Gastrocnemius medialis (tissue), 4 donors: ENCODE results near the gene MRPL20.

Source experiments
- CTCF ChIP-seq, 5 experiments: fragments of 450-650 bp in 3 of 5; fragments of 200-600 bp in 2 of 5; sonication (generic) in 2 of 5; IDR thresholded peaks in 4 of 5; conservative IDR thresholded peaks in 1 of 5; 1 replicate in 4 of 5; 2 replicates in 1 of 5; pipeline ENCODE4 v1.5.1; 2016 to 2019; ENCODE audit warnings: antibody characterized with exemption in 5 of 5, mild to moderate bottlenecking in 3 of 5, moderate library complexity in 3 of 5
- POLR2A ChIP-seq, 2 donors: fragments of 450-650 bp; IDR thresholded peaks; one replicate each; pipeline ENCODE4 v1.6.1; 2017; ENCODE audit warnings: antibody characterized with exemption in 2 of 2, mild to moderate bottlenecking in 2 of 2, moderate library complexity in 2 of 2

- TF ChIP-seq CTCF (IDR thresholded peaks at IDR 0.05 in 4 of 5, conservative IDR thresholded peaks at IDR 0.05 in 1 of 5) (no peak), POLR2A (IDR thresholded peaks at IDR 0.05) (no peak)
These were observed 42.8 kb downstream of the MRPL20 start for GRCh38 chr1:1364266-1364665.
